Measurements from ENCODE around the gene CENPU. TPM values are rescaled to one million over a fixed set of nuclear protein-coding genes. Genes with fewer than 3 reads are reported as not detected.

CENPU gene
- total RNA-seq, 1 experiment from 2014 or later, result 47.7 TPM

DNA sequence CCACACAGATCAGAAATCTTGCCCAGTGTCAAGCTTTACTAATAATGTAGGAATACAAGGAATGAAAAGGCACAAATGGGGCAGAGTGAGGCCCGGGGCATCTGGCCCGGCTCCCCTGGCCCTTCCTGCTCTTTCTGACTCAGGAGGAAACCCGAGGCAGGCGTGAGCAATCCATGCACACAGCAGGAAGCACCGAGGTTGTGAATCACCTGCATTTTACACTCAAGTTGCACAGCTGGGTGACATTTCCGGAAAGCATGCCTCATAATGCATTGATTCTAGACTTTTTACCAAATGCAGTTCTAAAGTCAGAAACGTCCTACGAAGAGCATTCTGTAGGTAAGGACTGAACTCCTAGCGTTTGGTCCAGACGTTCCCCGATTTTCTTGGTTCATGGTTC lies 45.4 kb downstream of the CENPU start:
- no peak for TF ChIP-seq CTCF (conservative IDR thresholded peaks at IDR 0.05)
- no peak for TF ChIP-seq EZH2 (IDR thresholded peaks at IDR 0.05; ENCODE audit: low read depth)
- DNase-seq, result peak; percentile 71 to 88

GRCh38 chr4:184688005-184688404 lies 45.9 kb downstream of the CENPU start:
- H2AFZ ChIP-seq, result no peak overlapping the region
- peaks cover 19% of the 10 kb centered on the region for H3F3A ChIP-seq (ENCODE audit: insufficient read depth, low read depth)
- no peaks in the 10 kb centered on the region for H3K27me3 ChIP-seq (ENCODE audit: insufficient read depth, low read depth)
- peak overlapping the region; percentile 81 for H3K27ac ChIP-seq
- H3K9me2 ChIP-seq (ENCODE audit: insufficient read depth), result no peaks in the 10 kb centered on the region
- no TSS peak for BruUV-seq (replicated peaks)
- no peak for DNase-seq
- H3K79me2 ChIP-seq (ENCODE audit: low read depth), result no peaks in the 10 kb centered on the region
- H3K36me3 ChIP-seq (ENCODE audit: low read depth), result no peaks in the 10 kb centered on the region
- no peak overlapping the region for H3K4me3 ChIP-seq
- ChIA-PET POLR2A (ENCODE audit: unreplicated experiment) (no interaction called here), CTCF (interaction anchor here (0.6 kb wide), 1 partner anchor 911 kb away, joined by 12 read pairs; no protein-coding TSS in a partner anchor)
- H3K4me1 ChIP-seq (replicated peaks; ENCODE audit: insufficient read depth), result peaks cover 17% of the 10 kb centered on the region
- H3K4me2 ChIP-seq, result peak overlapping the region; percentile 63
- H4K20me1 ChIP-seq (ENCODE audit: insufficient read depth), result no peaks in the 10 kb centered on the region
- H3K9me3 ChIP-seq (ENCODE audit: insufficient read depth, low read depth), result no peaks in the 10 kb centered on the region
- TF ChIP-seq CTCF (conservative IDR thresholded peaks at IDR 0.05) (no peak), EZH2 (IDR thresholded peaks at IDR 0.05; ENCODE audit: low read depth) (no peak)
- intact Hi-C loops (cut with micrococcal nuclease; ENCODE audit: unreplicated experiment), result loop anchor here (2.0 to 5.0 kb wide), 3 partner anchors 45 to 401 kb away; no protein-coding TSS in a partner anchor

More for the DNA sequence above, 45.4 kb downstream of the CENPU start:
- H3K27me3 ChIP-seq (ENCODE audit: insufficient read depth, low read depth), result no peaks in the 10 kb centered on the region
- H4K20me1 ChIP-seq (ENCODE audit: insufficient read depth), result no peaks in the 10 kb centered on the region
- no peaks in the 10 kb centered on the region for H3K36me3 ChIP-seq (ENCODE audit: low read depth)
- H3K4me1 ChIP-seq (replicated peaks; ENCODE audit: insufficient read depth), result peaks cover 17% of the 10 kb centered on the region
- no peak overlapping the region for H3K4me3 ChIP-seq
- no peaks in the 10 kb centered on the region for H3K9me3 ChIP-seq (ENCODE audit: insufficient read depth, low read depth)
- H3K9me2 ChIP-seq (ENCODE audit: insufficient read depth), result no peaks in the 10 kb centered on the region
- no peaks in the 10 kb centered on the region for H3K79me2 ChIP-seq (ENCODE audit: low read depth)
- peak overlapping the region; percentile 81 for H3K27ac ChIP-seq
- no peak overlapping the region for H2AFZ ChIP-seq
- intact Hi-C loops (cut with micrococcal nuclease; ENCODE audit: unreplicated experiment), result loop anchor here (2.0 to 5.0 kb wide), 3 partner anchors 44 to 401 kb away; no protein-coding TSS in a partner anchor
- ChIA-PET CTCF (interaction anchor here (0.6 kb wide), 1 partner anchor 911 kb away, joined by 12 read pairs; no protein-coding TSS in a partner anchor), POLR2A (ENCODE audit: unreplicated experiment) (no interaction called here)
- no TSS peak for BruUV-seq (replicated peaks)
- H3F3A ChIP-seq (ENCODE audit: insufficient read depth, low read depth), result peaks cover 19% of the 10 kb centered on the region
- H3K4me2 ChIP-seq, result peak overlapping the region; percentile 63

DNA sequence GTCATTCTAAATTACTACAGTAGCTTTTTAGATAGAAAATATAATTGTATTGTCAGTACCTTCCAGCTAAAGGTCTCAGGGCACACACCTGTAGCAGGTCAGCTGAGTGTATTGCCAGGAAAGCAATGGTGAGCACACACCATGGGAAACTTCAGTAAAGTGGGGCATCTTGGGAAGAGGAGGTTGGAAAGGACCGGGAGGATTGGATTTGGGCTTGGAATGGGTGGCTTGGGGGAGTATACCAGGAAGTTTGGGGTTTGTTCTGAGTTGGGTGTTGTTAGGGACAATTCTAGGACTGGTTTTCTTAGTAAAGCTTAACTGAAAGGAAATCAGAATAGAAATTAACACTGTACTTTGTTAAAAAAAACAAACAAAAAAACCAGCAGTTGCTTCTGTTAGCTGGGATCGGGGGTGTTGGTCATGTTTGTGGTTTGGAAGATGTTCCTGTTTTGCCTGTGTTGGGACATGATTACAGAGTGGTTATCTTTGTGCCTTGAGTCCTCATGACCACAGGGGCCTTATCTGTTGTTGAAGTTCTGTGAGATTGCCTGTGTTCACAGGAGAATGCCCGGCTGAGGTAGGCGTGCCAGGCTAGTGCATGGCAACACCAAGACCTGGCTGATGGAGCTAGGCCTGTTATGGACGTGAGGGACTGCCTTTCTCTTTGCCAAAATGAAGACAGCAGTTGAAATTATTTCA lies 49.3 kb downstream of the CENPU start:
- ChIA-PET CTCF (interaction anchor here (1.0 kb wide), 1 partner anchor 28 kb away, joined by 4 read pairs; no protein-coding TSS in a partner anchor), POLR2A (ENCODE audit: unreplicated experiment) (no interaction called here)
- Histone ChIP-seq H3K4me1 (replicated peaks; ENCODE audit: insufficient read depth) (peaks cover 17% of the 10 kb centered on the region), H2AFZ (no peak overlapping the region), H3K27me3 (ENCODE audit: insufficient read depth, low read depth) (no peaks in the 10 kb centered on the region), H3F3A (ENCODE audit: insufficient read depth, low read depth) (peaks cover 19% of the 10 kb centered on the region), H3K27ac (no peak overlapping the region), H3K36me3 (ENCODE audit: low read depth) (no peaks in the 10 kb centered on the region), H3K9me2 (ENCODE audit: insufficient read depth) (no peaks in the 10 kb centered on the region), H4K20me1 (ENCODE audit: insufficient read depth) (no peaks in the 10 kb centered on the region), H3K4me2 (no peak overlapping the region), H3K4me3 (no peak overlapping the region), H3K79me2 (ENCODE audit: low read depth) (no peaks in the 10 kb centered on the region), H3K9me3 (ENCODE audit: insufficient read depth, low read depth) (no peaks in the 10 kb centered on the region)
- no peak for DNase-seq
- no peak for TF ChIP-seq EZH2 (IDR thresholded peaks at IDR 0.05; ENCODE audit: low read depth)
- TF ChIP-seq CTCF (conservative IDR thresholded peaks at IDR 0.05), result no peak
- intact Hi-C loops (cut with micrococcal nuclease; ENCODE audit: unreplicated experiment), result loop anchor here (5.0 kb wide), 1 partner anchor 397 kb away; no protein-coding TSS in a partner anchor
- no TSS peak for BruUV-seq (replicated peaks)
